HepG2 (cell line): ENCODE measurements around the gene ABCC3. TPM values are rescaled to one million over a fixed set of nuclear protein-coding genes. Genes with fewer than 3 reads are reported as not detected.

Experiments
- E2F1 ChIP-seq: sonication (generic); formaldehyde crosslinking; IDR thresholded peaks from 2 replicates; pipeline ENCODE4 v1.5.0; 2020; ENCODE audit warnings: missing genetic modification reagents
- HHEX ChIP-seq: IDR thresholded peaks from 2 replicates; pipeline ENCODE4 v1.6.1; 2016; ENCODE audit warnings: control low read depth
- KMT2B ChIP-seq: IDR thresholded peaks from 2 replicates; pipeline ENCODE4 v1.6.1; 2016; ENCODE audit warnings: missing genetic modification reagents, missing compliant biosample characterization
- ONECUT2 ChIP-seq: sonication (generic); formaldehyde crosslinking; IDR thresholded peaks from 2 replicates; pipeline ENCODE4 v1.4.0; 2020; ENCODE audit warnings: missing genetic modification reagents
- REST ChIP-seq, 2 experiments: IDR thresholded peaks; 2 replicates each; pipeline ENCODE4 v1.6.1; 2011 to 2012; ENCODE audit warnings: low read length in 2 of 2, borderline replicate concordance in 1 of 2, low read depth in 1 of 2, mild to moderate bottlenecking in 1 of 2, moderate library complexity in 1 of 2
- RNF2 ChIP-seq: fragments of 450-650 bp; conservative IDR thresholded peaks from 2 replicates; pipeline ENCODE4 v1.6.1; 2016; ENCODE audit warnings: low read depth
- TFE3 ChIP-seq: IDR thresholded peaks from 2 replicates; pipeline ENCODE4 v1.6.1; 2016
- YEATS4 ChIP-seq: sonication (generic); formaldehyde crosslinking; IDR thresholded peaks from 2 replicates; pipeline ENCODE4 v1.4.0; 2020; ENCODE audit warnings: missing genetic modification reagents, borderline replicate concordance
- ZBTB46 ChIP-seq: sonication (generic); formaldehyde crosslinking; IDR thresholded peaks from 2 replicates; pipeline ENCODE4 v1.4.0; 2020; ENCODE audit warnings: mild to moderate bottlenecking, missing genetic modification reagents, borderline replicate concordance
- ZNF274 ChIP-seq: sonication (generic); formaldehyde crosslinking; IDR thresholded peaks from 2 replicates; pipeline ENCODE4 v1.5.1; 2020; ENCODE audit warnings: mild to moderate bottlenecking, missing genetic modification reagents
- ZSCAN30 ChIP-seq: sonication (generic); formaldehyde crosslinking; IDR thresholded peaks from 2 replicates; pipeline ENCODE4 v1.5.0; 2020; ENCODE audit warnings: mild to moderate bottlenecking, missing genetic modification reagents
- polyA plus RNA-seq, 8 experiments: library from polyadenylated mRNA; depleted of rRNA in 3 of 8; stranded (reverse) in 7 of 8; unstranded in 1 of 8; fragments of >200 nt; fragmentation: Illumina TruSeq in 4 of 8; extraction: Trizol in 4 of 8; gene quantifications; 2 replicates each; pipeline versions ENCODE4 v1.2.1 to v1.2.3, GENCODE V29; 2011 to 2016; ENCODE audit warnings: low read depth in 4 of 8, missing spikeins in 1 of 8, mixed read lengths in 1 of 8; ENCODE audit not compliant: insufficient read depth in 1 of 8
- total RNA-seq, 5 experiments: library from RNA; depleted of rRNA; stranded (reverse); fragments of >200 nt; fragmentation: Illumina TruSeq; extraction: Trizol; gene quantifications; 2 replicates each; pipeline ENCODE4 v1.2.3, GENCODE V29; 2016; ENCODE audit warnings: low read depth in 1 of 5
- TF ChIP-seq, protein P1 (sequence below): sonication (generic); formaldehyde crosslinking; IDR thresholded peaks from 2 replicates; pipeline ENCODE4 v1.4.0; 2020; ENCODE audit warnings: mild to moderate bottlenecking, missing genetic modification reagents
- TF ChIP-seq, protein P2 (sequence below): sonication (generic); formaldehyde crosslinking; IDR thresholded peaks from 2 replicates; pipeline ENCODE4 v1.8.0; 2022; ENCODE audit warnings: mild to moderate bottlenecking, missing genetic modification reagents

ABCC3 gene
- total and polyA plus RNA-seq, 2 of the 13 experiments (the other 11 are each of a cell fraction or from before 2014, with no cell fraction given) = 25.2 to 50.7 TPM

DNA sequence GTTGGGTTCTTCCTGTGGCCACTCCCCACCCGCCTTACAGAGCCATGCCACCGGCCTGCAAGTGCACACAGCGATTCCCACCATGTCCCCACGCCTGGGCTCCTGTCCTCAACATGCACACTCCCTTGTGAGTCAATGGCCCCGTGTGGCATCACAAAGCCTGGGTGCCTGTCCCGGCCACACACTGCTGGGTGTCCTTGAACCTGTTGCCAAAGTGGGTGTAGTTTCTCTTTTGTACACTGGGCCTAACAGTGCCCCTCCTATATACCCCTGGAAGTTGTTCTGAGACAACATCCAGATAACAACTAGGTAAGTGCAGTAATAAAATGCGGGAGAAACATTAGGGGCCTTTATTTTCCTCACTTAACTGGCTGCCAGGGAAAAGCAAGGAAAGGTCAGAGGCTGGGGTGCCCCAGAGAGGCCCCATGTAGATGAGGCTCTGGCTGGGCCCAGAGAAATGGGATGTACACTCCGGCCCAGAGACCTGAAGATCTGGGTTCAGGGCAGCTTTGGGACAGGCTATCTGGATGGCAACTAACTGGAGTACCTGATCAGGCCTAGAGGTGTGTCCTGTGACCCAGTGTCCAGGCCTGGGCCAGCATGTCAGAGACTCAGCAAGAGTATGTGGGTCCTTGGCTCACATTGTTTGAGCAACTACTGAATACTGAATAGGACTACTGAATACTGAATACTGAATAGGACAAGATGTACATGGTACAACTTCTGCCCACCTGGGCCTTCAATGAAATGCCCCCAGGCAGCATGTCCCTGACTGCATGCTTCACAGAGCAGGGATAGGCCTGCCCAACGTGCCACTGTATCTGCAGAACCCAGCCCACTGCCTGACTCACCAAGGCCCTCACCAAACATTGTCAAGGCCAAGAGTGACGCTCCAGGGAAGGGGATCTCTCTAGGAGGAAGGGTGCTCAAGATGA is 8.3 kb downstream of the ABCC3 start (continued):
- no peak for TF ChIP-seq TFE3 (CRISPR knock-in tag)
- no peak for TF ChIP-seq ZNF274
- TF ChIP-seq E2F1 (CRISPR knock-in tag) = no peak
- no peak for TF ChIP-seq KMT2B (CRISPR knock-in tag)
- no peak for TF ChIP-seq ONECUT2
- no peak for TF ChIP-seq REST (IDR thresholded peaks at IDR 0.05; ENCODE audit: borderline replicate concordance in 1 of 2, low read depth in 1 of 2, low read length in 2 of 2)
- no peak for TF ChIP-seq RNF2
- TF ChIP-seq YEATS4 (CRISPR knock-in tag) = no peak
- TF ChIP-seq ZSCAN30 = no peak
- TF ChIP-seq ZBTB46 (CRISPR knock-in tag) = no peak
- TF ChIP-seq HHEX (CRISPR knock-in tag) = no peak
- TF ChIP-seq, protein P1, sequence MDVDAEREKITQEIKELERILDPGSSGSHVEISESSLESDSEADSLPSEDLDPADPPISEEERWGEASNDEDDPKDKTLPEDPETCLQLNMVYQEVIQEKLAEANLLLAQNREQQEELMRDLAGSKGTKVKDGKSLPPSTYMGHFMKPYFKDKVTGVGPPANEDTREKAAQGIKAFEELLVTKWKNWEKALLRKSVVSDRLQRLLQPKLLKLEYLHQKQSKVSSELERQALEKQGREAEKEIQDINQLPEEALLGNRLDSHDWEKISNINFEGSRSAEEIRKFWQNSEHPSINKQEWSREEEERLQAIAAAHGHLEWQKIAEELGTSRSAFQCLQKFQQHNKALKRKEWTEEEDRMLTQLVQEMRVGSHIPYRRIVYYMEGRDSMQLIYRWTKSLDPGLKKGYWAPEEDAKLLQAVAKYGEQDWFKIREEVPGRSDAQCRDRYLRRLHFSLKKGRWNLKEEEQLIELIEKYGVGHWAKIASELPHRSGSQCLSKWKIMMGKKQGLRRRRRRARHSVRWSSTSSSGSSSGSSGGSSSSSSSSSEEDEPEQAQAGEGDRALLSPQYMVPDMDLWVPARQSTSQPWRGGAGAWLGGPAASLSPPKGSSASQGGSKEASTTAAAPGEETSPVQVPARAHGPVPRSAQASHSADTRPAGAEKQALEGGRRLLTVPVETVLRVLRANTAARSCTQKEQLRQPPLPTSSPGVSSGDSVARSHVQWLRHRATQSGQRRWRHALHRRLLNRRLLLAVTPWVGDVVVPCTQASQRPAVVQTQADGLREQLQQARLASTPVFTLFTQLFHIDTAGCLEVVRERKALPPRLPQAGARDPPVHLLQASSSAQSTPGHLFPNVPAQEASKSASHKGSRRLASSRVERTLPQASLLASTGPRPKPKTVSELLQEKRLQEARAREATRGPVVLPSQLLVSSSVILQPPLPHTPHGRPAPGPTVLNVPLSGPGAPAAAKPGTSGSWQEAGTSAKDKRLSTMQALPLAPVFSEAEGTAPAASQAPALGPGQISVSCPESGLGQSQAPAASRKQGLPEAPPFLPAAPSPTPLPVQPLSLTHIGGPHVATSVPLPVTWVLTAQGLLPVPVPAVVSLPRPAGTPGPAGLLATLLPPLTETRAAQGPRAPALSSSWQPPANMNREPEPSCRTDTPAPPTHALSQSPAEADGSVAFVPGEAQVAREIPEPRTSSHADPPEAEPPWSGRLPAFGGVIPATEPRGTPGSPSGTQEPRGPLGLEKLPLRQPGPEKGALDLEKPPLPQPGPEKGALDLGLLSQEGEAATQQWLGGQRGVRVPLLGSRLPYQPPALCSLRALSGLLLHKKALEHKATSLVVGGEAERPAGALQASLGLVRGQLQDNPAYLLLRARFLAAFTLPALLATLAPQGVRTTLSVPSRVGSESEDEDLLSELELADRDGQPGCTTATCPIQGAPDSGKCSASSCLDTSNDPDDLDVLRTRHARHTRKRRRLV = no peak
- TF ChIP-seq, protein P2, sequence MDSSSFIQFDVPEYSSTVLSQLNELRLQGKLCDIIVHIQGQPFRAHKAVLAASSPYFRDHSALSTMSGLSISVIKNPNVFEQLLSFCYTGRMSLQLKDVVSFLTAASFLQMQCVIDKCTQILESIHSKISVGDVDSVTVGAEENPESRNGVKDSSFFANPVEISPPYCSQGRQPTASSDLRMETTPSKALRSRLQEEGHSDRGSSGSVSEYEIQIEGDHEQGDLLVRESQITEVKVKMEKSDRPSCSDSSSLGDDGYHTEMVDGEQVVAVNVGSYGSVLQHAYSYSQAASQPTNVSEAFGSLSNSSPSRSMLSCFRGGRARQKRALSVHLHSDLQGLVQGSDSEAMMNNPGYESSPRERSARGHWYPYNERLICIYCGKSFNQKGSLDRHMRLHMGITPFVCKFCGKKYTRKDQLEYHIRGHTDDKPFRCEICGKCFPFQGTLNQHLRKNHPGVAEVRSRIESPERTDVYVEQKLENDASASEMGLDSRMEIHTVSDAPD (CRISPR knock-in tag) = no peak
